Measurements from ENCODE around the gene TYSND1.

DNA sequence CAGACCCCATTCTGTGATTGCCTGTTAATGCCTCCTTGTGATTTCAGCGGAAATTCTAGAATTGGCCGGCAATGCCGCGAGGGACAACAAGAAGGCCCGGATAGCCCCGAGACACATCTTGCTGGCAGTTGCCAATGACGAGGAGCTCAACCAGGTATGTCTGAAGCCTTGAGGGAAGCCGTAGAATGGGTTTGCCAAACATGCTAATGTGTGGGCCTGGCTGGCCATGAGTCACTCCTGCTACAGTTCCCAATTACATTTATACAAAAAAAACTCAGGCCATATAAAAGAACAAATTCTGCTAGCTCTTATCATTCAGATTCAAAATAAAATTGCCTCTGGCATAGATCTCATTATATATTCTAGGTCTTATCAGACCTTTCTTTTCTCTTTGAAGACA is 56.5 kb downstream of the TYSND1 start:
- TF ChIP-seq, protein P1, sequence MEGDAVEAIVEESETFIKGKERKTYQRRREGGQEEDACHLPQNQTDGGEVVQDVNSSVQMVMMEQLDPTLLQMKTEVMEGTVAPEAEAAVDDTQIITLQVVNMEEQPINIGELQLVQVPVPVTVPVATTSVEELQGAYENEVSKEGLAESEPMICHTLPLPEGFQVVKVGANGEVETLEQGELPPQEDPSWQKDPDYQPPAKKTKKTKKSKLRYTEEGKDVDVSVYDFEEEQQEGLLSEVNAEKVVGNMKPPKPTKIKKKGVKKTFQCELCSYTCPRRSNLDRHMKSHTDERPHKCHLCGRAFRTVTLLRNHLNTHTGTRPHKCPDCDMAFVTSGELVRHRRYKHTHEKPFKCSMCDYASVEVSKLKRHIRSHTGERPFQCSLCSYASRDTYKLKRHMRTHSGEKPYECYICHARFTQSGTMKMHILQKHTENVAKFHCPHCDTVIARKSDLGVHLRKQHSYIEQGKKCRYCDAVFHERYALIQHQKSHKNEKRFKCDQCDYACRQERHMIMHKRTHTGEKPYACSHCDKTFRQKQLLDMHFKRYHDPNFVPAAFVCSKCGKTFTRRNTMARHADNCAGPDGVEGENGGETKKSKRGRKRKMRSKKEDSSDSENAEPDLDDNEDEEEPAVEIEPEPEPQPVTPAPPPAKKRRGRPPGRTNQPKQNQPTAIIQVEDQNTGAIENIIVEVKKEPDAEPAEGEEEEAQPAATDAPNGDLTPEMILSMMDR (IDR thresholded peaks at IDR 0.05) = no peak
- TF ChIP-seq ZFX (IDR thresholded peaks at IDR 0.05; ENCODE audit: borderline replicate concordance) = no peak
